ENCODE measurements around the gene BARHL1.

The BARHL1 gene

DNA sequence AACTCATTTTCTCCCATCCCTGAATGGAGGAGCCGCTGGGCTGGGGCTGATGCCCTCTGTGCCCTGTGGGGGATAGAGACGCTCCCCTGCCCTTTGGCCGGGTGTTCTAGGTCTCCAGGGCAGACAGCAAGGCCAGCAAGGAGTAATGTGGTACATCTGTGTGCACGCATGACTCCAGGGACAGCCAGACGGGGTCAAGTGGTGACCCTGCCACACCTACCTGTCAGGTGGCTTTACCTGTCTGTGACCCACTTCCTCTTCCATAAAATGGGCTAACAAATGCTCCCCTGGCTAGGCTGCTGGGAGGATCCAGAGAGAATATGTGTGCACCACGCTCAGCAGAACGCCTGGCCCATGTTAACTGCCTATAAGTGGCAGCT is 35.4 kb upstream of the BARHL1 start:
- Histone ChIP-seq H4K8ac (ENCODE audit: low read length) (peak overlapping the region; percentile 10), H3K4ac (ENCODE audit: low read depth in 1 of 2, low read length in 2 of 2) (no peak overlapping the region), H2AK5ac (ENCODE audit: low read length, severe bottlenecking) (peak overlapping the region; percentile 10), H2BK120ac (ENCODE audit: low read depth, low read length) (no peak overlapping the region), H2BK5ac (ENCODE audit: low read depth, low read length, poor library complexity, severe bottlenecking) (no peak overlapping the region), H2BK15ac (ENCODE audit: low read depth, poor library complexity, severe bottlenecking) (no peak overlapping the region), H3K9me3 (ENCODE audit: control insufficient read depth, low read length) (no peaks in the 10 kb centered on the region), H2AFZ (ENCODE audit: low read depth, low read length) (no peak overlapping the region), H4K91ac (ENCODE audit: low read length) (no peak overlapping the region), H3K9ac (ENCODE audit: low read length) (no peak overlapping the region), H3K4me1 (ENCODE audit: control insufficient read depth, insufficient read depth, low read depth, low read length) (peaks cover 22% of the 10 kb centered on the region), H3K36me3 (ENCODE audit: control insufficient read depth in 1 of 2, insufficient read depth in 2 of 2, low read depth in 1 of 2, low read length in 2 of 2) (no peaks in the 10 kb centered on the region), H3K14ac (ENCODE audit: low read length in 2 of 2) (no peak overlapping the region), H3K79me1 (replicated peaks; ENCODE audit: low read length, poor library complexity, severe bottlenecking) (no peaks in the 10 kb centered on the region), H3K4me2 (ENCODE audit: low read length, poor library complexity, severe bottlenecking) (no peak overlapping the region), H3K27ac (ENCODE audit: low read length, poor library complexity, severe bottlenecking) (no peak overlapping the region), H3K18ac (ENCODE audit: low read depth in 1 of 2, low read length in 2 of 2) (no peak overlapping the region), H3K27me3 (ENCODE audit: control insufficient read depth in 1 of 2, insufficient read depth in 1 of 2, low read length in 2 of 2) (peaks cover 0 to 78% of the 10 kb centered on the region in 2 experiments), H2BK12ac (ENCODE audit: low read length in 2 of 2) (no peak overlapping the region), H3K23ac (ENCODE audit: low read length in 2 of 2) (no peak overlapping the region), H3K4me3 (ENCODE audit: insufficient read depth in 1 of 2, low read depth in 1 of 2, low read length in 2 of 2) (no peak overlapping the region)
- 79% methylated on average over 7 of the region's 7 CpGs for WGBS
- no peak for DNase-seq

DNA sequence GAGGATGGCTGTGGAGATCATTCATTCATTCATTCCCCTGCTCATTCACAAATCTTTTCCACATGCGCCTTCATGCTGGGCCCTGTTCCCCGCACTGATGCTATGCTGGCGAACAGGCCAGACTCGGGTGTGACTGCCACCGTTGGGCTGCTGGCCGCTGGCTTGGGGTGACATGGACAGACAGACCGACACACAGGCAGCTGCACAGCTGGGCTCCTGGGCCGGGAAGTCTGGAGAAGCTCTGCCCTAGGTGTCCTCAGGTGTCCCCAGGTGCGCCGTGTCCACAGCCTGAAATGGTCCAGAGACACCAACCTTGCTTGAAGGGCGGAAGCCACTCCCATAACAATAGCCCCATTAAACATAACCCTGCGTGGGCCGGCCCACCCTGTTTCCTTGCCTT is 35.0 kb upstream of the BARHL1 start:
- Histone ChIP-seq H2BK12ac (ENCODE audit: low read length in 2 of 2) (no peak overlapping the region), H3K79me1 (replicated peaks; ENCODE audit: low read length, poor library complexity, severe bottlenecking) (no peaks in the 10 kb centered on the region), H3K27ac (ENCODE audit: low read length, poor library complexity, severe bottlenecking) (no peak overlapping the region), H2AK5ac (ENCODE audit: low read length, severe bottlenecking) (no peak overlapping the region), H3K14ac (ENCODE audit: low read length in 2 of 2) (no peak overlapping the region), H3K4me3 (ENCODE audit: insufficient read depth in 1 of 2, low read depth in 1 of 2, low read length in 2 of 2) (no peak overlapping the region), H2BK15ac (ENCODE audit: low read depth, poor library complexity, severe bottlenecking) (no peak overlapping the region), H2BK120ac (ENCODE audit: low read depth, low read length) (no peak overlapping the region), H3K9ac (ENCODE audit: low read length) (no peak overlapping the region), H3K4me1 (ENCODE audit: control insufficient read depth, insufficient read depth, low read depth, low read length) (peaks cover 23% of the 10 kb centered on the region), H3K27me3 (ENCODE audit: control insufficient read depth in 1 of 2, insufficient read depth in 1 of 2, low read length in 2 of 2) (peaks cover 0 to 79% of the 10 kb centered on the region in 2 experiments), H4K8ac (ENCODE audit: low read length) (peak overlapping the region; percentile 10), H3K36me3 (ENCODE audit: control insufficient read depth in 1 of 2, insufficient read depth in 2 of 2, low read depth in 1 of 2, low read length in 2 of 2) (no peaks in the 10 kb centered on the region), H2BK5ac (ENCODE audit: low read depth, low read length, poor library complexity, severe bottlenecking) (no peak overlapping the region), H3K23ac (ENCODE audit: low read length in 2 of 2) (no peak overlapping the region), H2AFZ (ENCODE audit: low read depth, low read length) (no peak overlapping the region), H3K18ac (ENCODE audit: low read depth in 1 of 2, low read length in 2 of 2) (no peak overlapping the region), H3K4me2 (ENCODE audit: low read length, poor library complexity, severe bottlenecking) (no peak overlapping the region), H4K91ac (ENCODE audit: low read length) (no peak overlapping the region), H3K4ac (ENCODE audit: low read depth in 1 of 2, low read length in 2 of 2) (no peak overlapping the region), H3K9me3 (ENCODE audit: control insufficient read depth, low read length) (no peaks in the 10 kb centered on the region)
- WGBS = 93% methylated on average over 13 of the region's 13 CpGs
- DNase-seq = no peak

DNA sequence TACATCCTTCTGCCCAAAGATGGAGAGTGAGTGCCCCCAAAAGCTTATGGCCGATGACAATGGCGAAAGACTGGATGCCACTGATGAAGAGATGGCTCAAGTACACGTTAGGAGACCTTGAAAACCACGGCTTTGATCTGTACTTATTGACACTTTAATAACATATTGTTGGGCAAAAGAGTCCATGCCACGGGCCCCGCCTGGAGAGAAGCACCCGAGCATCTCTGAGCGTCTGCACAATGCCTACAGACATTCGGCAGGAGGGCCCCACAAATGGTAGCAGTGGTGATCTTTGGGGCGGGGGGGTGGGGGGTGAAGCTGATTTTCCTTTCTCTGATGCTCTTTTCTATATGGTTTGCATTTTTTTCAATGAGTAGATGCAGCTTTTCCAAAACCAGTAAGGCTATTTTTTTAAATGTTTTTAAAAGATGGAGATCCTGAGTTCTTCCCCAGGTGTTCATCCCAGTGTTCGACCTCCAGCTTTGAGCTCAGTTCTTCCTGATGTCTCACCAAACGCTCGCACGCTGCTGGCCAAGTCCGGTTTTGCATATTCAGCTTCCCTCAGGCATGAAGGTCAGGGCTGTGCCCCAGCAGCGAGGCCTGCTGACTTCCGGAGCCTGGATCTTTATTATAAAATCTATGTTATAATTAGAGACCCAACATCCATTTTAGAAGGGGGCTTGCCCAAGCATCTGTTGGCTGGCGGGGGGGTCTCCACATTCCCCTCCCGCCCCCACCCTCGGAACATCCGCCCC is 34.3 kb upstream of the BARHL1 start:
- Histone ChIP-seq H3K9ac (ENCODE audit: low read length) (no peak overlapping the region), H3K79me1 (replicated peaks; ENCODE audit: low read length, poor library complexity, severe bottlenecking) (no peaks in the 10 kb centered on the region), H4K91ac (ENCODE audit: low read length) (no peak overlapping the region), H3K4me1 (ENCODE audit: control insufficient read depth, insufficient read depth, low read depth, low read length) (peaks cover 23% of the 10 kb centered on the region), H3K14ac (ENCODE audit: low read length in 2 of 2) (no peak overlapping the region), H2BK120ac (ENCODE audit: low read depth, low read length) (no peak overlapping the region), H3K4me3 (ENCODE audit: insufficient read depth in 1 of 2, low read depth in 1 of 2, low read length in 2 of 2) (no peak overlapping the region), H2AFZ (ENCODE audit: low read depth, low read length) (no peak overlapping the region), H3K27ac (ENCODE audit: low read length, poor library complexity, severe bottlenecking) (no peak overlapping the region), H3K27me3 (ENCODE audit: control insufficient read depth in 1 of 2, insufficient read depth in 1 of 2, low read length in 2 of 2) (peaks cover 0 to 81% of the 10 kb centered on the region in 2 experiments), H2BK12ac (ENCODE audit: low read length in 2 of 2) (no peak overlapping the region), H2BK15ac (ENCODE audit: low read depth, poor library complexity, severe bottlenecking) (no peak overlapping the region), H3K4me2 (ENCODE audit: low read length, poor library complexity, severe bottlenecking) (no peak overlapping the region), H2BK5ac (ENCODE audit: low read depth, low read length, poor library complexity, severe bottlenecking) (no peak overlapping the region), H3K9me3 (ENCODE audit: control insufficient read depth, low read length) (no peaks in the 10 kb centered on the region), H2AK5ac (ENCODE audit: low read length, severe bottlenecking) (no peak overlapping the region), H3K4ac (ENCODE audit: low read depth in 1 of 2, low read length in 2 of 2) (no peak overlapping the region), H3K18ac (ENCODE audit: low read depth in 1 of 2, low read length in 2 of 2) (no peak overlapping the region), H4K8ac (ENCODE audit: low read length) (no peak overlapping the region), H3K23ac (ENCODE audit: low read length in 2 of 2) (no peak overlapping the region), H3K36me3 (ENCODE audit: control insufficient read depth in 1 of 2, insufficient read depth in 2 of 2, low read depth in 1 of 2, low read length in 2 of 2) (no peaks in the 10 kb centered on the region)
- WGBS = 75% methylated on average over 18 of the region's 21 CpGs
- DNase-seq = no peak

DNA sequence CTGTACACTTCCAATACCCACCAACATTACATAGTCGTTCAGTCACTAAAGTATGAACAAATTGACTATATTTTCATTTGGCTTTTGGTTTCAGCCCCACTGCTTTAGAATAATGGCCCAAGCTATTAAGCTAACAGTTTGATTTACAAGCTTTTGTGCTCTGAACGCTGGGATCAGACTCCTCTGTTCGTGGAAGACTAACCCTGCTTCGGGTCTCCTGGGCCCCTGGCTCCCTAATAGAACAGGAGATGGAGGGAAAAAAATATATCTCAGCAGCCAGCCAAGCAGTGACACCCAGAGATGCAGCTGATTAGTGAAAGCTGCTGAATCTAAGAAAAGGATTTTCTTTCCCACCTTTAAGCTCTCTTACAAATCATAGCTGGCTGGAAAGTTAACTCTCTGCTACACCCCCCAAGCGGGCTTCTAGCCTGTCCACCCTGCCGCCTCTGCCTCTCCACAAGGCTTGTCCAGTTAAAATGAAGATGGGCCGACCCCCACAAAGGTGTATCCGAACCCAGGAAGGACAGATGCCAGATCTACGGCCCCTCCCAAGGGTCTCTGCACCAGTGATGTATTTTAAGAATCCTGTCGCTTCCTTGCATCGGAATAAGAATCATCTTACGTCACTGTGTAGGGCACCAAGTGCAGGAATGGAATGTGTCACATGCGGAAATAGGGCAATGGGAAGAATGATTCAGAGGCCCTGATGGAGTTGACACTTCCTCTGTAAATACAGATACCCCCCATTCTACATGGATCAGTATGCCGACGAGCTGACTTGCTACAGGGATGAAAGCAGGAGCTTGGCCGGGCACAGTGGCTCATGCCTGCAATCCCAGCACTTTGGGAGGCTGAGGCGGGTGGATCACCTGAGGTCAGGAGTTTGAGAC is 33.4 kb upstream of the BARHL1 start:
- no peak overlapping the region for H3K4ac ChIP-seq (ENCODE audit: low read depth in 1 of 2, low read length in 2 of 2)
- no peaks in the 10 kb centered on the region for H3K36me3 ChIP-seq (ENCODE audit: control insufficient read depth in 1 of 2, insufficient read depth in 2 of 2, low read depth in 1 of 2, low read length in 2 of 2)
- no peak overlapping the region for H2BK120ac ChIP-seq (ENCODE audit: low read depth, low read length)
- no peaks in the 10 kb centered on the region for H3K79me1 ChIP-seq (replicated peaks; ENCODE audit: low read length, poor library complexity, severe bottlenecking)
- H4K91ac ChIP-seq (ENCODE audit: low read length) = no peak overlapping the region
- H3K27me3 ChIP-seq (ENCODE audit: control insufficient read depth in 1 of 2, insufficient read depth in 1 of 2, low read length in 2 of 2) = peaks cover 0 to 81% of the 10 kb centered on the region in 2 experiments
- peaks cover 23% of the 10 kb centered on the region for H3K4me1 ChIP-seq (ENCODE audit: control insufficient read depth, insufficient read depth, low read depth, low read length)
- H3K4me3 ChIP-seq (ENCODE audit: insufficient read depth in 1 of 2, low read depth in 1 of 2, low read length in 2 of 2) = no peak overlapping the region
- DNase-seq = peak; percentile 51
- no peak overlapping the region for H4K8ac ChIP-seq (ENCODE audit: low read length)
- WGBS = 36% methylated on average over 17 of the region's 17 CpGs
- no peak overlapping the region for H3K4me2 ChIP-seq (ENCODE audit: low read length, poor library complexity, severe bottlenecking)
- peak overlapping the region; percentile 6 for H2BK15ac ChIP-seq (ENCODE audit: low read depth, poor library complexity, severe bottlenecking)
- H2AK5ac ChIP-seq (ENCODE audit: low read length, severe bottlenecking) = no peak overlapping the region
- no peak overlapping the region for H3K27ac ChIP-seq (ENCODE audit: low read length, poor library complexity, severe bottlenecking)
- no peak overlapping the region for H2AFZ ChIP-seq (ENCODE audit: low read depth, low read length)
- no peak overlapping the region for H3K9ac ChIP-seq (ENCODE audit: low read length)
- H3K18ac ChIP-seq (ENCODE audit: low read depth in 1 of 2, low read length in 2 of 2) = no peak overlapping the region
- H3K9me3 ChIP-seq (ENCODE audit: control insufficient read depth, low read length) = no peaks in the 10 kb centered on the region
- no peak overlapping the region for H2BK12ac ChIP-seq (ENCODE audit: low read length in 2 of 2)
- H2BK5ac ChIP-seq (ENCODE audit: low read depth, low read length, poor library complexity, severe bottlenecking) = no peak overlapping the region
- no peak overlapping the region for H3K23ac ChIP-seq (ENCODE audit: low read length in 2 of 2)
- no peak overlapping the region for H3K14ac ChIP-seq (ENCODE audit: low read length in 2 of 2)

Data from mesenchymal stem cell (in vitro differentiated cells and primary cell).